ENCODE data around the gene IPPK.

Gene IPPK

DNA sequence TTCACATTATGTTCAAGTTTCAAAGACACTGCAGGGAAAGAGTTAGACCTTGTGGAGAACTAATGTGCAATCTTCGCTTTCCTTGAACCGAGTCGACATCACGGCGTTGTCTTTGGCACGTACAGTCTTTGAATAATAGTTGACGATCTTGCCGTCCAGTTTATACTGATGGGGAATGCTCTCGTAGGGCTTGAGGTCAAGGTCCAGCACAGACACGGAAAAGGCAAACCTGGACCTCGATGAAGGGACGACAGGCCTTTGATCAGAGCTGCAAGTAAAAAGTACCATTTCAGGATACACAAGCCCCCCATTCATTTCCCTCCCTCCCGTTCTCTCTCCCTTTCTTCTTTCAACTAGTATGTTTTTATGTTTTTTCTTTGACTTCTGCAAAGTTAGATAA is 54.1 kb downstream of the IPPK start:
- no peak for DNase-seq (ENCODE audit: low read depth in 2 of 2)

DNA sequence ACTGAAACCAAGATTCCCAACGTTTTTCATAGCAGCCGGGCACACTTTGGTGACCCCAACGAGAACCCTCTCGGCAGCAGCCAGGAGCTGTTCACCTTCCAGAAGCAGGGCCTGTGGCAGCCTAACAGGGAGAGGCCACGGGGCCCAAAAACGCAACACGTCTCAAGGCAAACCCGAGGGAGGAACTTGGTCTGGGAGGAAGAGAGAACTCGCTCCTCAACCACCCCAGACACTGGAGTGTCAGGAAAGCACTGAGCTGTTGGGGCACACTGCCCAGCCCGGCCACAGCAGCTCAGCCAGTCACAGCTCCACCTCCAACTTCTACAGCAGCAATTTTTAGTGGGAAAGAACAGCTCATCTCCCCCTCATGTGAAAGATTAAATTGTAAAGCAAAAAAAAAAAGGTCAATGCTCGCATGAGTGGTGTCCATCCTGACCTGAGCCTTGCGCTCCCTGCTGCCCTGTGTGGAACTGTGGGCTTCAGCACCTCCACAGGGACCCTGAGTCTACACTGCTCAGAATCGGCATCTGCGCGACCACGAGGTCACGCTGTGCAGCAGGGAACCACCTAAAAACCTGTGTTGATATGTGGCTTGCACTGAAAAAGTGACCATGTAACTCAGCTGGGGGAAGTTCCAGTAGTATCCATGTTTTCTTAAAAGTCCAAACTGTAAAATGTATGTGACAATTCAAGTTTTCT is 55.0 kb downstream of the IPPK start:
- no peak for DNase-seq (ENCODE audit: low read depth in 2 of 2)

DNA sequence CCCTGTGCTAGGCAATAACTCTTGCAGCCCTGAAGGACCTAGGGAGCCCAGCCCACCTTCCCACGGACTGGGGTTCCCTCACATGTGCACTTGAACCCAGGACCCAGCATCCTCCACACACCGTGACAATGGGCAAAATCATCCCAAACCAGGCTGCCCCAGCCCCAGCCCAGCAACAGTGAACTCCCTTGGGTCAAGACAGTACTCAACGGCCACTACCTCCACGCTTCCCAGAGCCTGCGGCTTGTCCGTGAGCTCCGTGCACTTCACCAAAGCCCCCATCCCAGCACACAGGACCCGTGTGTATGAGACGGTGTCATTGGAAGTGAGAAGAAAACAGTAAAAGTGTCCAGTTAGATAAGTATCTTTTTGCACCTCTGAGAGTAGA is 55.8 kb downstream of the IPPK start:
- DNase-seq (ENCODE audit: low read depth in 2 of 2): no peak

DNA sequence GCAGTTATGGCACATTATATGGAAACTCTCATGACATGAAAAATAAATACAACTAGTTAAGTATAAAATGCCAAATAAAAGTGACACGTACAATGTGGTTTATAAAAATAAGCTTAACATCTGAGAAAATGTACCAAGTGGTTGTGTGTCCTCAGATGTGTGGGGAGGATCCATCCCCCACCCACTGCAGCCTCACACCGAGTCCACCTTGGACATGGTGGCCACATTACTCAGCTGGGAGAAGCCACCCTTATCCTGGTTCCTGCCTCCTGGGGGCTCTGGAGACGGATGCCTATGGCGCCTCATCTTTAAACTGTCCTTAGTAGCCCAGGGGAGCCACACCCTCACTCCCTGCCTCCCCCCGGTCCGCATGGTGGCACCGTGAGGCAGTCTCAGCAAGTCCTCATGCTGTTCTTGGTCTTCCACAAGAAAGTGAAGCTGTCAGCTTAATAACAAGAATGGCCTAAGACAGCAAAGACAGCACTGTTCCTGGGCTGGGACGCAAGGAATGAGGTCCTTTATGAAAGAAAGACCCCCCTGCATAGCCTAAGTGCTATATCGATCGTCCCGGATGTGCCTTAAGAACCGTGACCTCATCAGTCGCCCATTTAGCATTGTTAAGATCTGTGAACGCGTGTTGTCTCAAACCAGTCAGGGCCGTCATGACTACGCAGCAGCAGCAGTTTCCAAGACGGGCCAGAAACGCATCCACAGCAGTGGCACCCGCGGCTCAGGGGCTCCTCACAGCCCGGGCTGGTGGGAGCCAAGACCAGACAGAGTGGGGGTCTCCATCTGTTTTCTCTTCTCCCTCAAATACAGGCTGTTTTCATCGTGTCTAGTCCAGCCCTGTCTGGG is 56.4 kb downstream of the IPPK start:
- no peak for DNase-seq (ENCODE audit: low read depth in 2 of 2)

DNA sequence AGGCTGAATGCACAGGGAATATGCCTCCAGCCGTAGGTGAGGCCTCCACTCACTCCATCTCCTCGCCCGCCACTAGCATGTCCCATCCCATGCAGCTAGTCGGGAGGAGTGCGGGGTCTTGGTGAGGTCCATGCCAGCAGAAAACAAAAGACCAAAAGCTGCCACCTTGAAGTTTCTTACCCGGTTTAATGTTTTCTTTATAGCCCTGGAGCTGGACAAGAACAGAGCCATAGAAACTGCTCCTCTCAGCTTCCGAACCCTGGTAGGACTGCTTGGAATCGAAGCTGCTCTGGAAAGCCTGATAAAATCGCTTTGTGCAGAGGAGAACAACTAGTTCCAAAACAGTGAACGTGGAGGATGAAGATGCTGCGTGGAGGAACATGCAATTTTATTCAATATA is 57.1 kb downstream of the IPPK start:
- DNase-seq (ENCODE audit: low read depth in 2 of 2): no peak

DNA sequence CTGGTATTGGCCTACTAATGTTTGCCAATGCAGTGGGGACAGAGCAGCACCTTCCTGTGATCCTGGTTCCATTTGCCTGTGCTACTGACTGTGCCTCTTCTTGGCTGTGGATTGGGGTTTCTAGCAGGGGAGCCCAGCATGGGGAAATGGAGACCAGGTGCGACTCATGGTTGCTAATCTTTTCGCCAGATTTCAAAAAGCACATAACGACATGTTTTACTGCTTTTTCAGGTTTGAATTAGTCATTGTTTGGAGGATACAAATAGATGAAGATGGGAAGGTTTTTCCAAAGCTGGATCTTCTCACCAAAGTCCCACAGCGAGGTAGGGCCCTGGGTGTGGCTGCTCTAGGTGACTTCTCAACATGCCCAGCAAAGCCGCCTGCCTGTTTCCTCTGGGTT is 57.6 kb downstream of the IPPK start:
- DNase-seq (ENCODE audit: low read depth in 2 of 2): no peak

DNA sequence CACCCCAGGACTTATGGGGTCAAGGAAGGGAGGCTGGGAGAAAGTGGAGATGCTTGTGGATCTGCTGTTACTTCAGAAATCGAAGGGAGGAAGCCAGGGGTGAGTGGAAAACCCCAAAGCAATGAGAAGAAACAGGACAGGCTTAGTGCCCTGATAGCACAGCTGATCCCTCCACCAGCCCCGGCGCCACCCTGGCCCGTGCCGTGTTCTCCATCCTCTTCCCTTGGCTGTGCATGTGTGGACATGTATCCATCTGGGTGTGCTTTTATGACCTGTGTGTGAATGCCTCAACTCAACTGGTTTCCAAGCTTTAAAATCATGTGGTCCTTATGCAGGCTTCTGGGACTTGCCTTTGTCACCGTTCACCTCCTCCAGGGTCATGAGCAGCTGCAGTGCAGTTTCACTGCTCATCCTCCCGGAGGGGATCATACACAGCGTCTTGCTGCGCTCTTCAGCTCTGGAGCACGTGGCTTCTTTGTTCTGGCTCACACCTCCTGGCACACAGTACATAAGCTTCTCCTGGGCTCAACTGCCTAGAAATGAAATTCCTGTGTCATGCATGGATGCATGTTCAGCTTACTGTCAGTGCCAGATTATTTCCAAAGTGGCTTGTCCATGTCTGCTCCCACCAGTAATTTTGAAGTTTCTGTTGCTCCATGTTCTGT is 58.2 kb downstream of the IPPK start:
- no peak for DNase-seq (ENCODE audit: low read depth in 2 of 2)

DNA sequence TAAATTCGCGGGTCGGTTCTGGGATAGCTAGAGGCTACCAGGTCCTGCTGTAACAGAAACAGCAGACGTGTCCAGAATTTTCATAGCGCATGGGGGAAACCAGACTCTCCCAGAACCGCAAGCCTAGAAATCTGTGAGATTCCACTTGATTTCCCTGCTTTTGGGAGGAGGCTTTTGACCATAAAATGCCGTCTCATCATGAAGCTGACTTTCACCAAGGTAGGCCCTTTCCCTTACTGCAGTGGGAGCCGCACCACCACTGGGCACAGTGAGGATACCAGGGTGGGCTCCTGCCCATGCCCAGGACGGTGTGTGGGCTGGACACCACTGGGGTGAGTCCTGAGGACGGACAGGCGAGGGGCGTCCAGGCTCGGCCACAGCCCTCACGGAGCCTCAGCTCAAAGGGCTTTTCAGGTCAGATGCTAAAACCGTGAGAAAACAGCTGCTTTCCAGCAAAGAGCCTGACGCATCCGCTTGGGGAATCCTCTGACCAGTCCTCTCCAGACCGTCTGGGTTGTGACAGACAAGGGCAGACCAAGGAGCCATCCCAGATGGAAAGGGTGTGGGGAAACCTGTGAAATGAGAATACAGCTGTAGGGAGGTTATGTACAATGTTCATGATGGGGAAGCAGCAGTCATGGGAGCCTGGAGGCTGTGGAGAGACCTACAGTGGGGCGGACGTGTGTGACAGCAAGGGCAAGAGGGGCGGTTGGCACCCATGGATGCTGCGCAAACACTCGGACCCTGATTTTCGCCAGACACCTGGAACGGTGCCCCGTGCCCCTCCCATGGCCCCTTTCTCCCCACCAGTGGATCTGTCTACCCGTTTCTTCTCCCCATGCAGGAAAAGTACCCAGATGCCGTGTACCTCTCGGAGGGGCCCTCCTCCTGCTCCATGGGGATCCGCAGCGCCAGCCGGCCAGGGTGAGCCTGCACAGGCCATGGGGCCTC is 59.2 kb downstream of the IPPK start:
- no peak for DNase-seq (ENCODE audit: low read depth in 2 of 2)

DNA sequence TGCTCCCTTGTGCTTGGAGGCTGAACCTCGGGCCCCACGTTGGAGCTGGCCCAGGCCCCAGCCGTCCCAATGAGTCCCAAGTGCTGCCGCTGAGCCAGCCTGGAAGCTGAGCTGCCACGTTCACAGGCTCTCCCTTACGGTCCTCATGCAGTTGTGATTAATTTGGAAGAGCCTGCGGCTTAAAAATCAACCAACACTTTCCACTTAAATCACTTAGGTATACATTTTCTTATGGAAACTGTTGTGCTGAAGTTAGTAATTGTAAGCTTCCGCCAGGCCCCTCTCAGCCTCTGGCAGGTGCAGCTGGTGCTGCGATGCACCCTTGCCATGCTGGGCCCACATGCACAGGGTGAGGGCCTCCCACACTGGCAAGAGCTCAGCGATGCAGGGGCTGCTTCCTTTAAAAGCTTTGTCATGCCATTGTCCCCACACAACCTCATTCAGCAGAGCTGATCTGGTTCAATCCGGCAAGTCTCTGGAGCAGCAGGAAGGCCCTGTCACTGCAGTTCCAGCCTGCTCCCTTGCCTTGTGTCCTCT is 61.0 kb downstream of the IPPK start:
- no peak for DNase-seq (ENCODE audit: low read depth in 2 of 2)

DNA sequence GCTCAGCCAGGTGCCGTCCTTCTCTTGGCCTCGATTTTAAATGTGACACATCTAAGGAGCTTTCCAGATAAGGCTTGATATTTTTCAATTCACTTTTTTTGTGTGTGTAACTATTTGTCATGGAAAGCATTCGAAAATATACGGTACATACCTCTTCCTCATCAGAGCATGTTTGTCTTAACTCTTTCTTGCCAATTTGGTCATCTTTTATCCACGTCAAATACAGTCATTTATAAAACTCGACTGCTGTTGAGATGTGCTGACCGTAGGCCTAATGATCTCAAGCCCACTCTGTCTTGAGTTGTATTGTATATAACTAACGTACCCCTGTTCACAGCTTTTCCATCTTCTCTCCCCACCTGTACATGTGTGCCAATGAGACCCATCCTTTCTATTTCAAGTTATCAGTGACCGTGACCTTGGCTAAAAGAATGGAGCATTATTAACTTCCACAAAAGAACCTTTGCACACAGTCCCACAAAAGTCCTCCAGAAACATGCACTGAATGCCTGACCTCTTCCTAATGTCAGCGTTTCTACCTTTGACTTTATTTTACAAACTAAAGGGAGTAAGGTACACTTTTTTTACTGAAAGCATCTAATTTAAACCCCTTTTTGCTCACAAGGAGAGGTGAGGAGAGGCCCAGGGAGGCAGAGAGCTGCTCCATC is 61.6 kb downstream of the IPPK start:
- no peak for DNase-seq (ENCODE audit: low read depth in 2 of 2)

DNA sequence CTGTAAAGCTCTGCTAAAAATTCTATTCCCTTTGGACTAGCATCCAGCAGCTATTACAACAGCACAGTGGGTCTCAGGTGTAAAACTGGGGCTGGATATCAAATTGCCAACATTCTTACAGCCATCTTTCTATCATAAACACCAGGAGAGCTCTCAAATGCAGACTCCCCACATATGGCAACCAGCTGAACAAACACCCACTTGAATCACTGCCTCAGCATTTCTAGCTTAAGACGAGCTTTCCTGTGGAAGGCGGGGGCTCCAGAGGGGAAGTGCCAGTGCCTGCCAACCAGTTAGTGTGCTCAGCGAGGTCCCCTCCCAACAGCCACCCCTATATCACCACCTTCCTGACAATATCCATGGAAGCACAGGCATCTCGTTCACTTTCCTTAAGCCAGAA is 62.2 kb downstream of the IPPK start:
- no peak for DNase-seq (ENCODE audit: low read depth in 2 of 2)

DNA sequence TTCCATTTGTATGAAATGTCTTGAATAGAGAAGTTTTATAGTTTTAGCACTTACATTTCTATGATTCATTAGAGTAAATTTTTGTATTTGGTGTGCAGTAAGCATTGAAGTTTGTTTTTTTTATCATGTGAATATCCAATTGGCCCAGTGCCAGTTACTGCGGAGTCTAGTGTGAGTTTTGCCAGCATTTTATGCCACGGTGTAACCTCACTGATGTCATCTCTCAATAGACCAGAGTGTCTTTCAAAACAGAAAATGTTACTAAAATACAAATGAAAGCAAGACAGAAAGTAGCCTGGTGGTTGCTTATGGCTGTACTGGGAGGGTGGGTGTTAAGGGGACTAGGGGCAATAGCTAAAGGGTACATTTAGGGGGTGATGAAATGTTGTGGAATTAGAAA is 62.8 kb downstream of the IPPK start:
- DNase-seq (ENCODE audit: low read depth in 2 of 2): no peak

DNA sequence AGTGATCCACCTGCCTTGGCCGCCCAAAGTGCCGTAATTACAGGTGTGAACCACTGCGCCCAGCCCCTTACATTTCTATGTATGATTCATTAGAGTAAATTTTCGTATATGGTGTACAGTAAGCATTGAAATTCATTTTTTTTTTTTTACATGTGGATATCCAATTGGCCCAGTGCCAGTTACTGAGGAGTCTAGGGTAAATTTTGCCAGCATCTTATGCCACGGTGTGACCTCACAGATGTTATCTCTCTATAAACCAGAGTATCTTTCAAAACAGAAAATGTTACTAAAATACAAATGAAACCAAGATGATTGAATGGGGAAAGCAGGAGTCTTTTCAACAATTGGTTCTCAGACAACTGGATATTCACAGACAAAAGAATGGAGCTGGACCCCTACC is 64.7 kb downstream of the IPPK start:
- DNase-seq (ENCODE audit: low read depth in 2 of 2): no peak

DNA sequence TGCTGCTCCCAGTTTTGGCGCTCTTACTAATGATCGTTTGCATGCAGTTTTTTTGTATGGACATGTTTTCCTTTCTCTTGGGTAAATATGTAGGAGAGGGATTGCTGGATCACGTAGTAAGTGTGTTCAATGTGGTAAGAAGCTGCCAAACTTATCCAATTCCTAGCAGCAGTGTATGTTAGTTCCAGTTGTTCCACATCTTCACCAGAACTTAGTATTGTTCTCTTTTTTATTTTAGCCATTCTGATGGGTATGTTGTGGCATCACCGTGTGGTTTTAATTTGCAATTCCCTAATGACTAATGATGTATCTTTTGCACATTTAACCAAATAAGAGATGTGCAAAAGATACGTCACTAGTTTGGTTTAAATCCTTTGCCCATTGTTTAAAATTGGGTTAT is 65.9 kb downstream of the IPPK start:
- no peak for DNase-seq (ENCODE audit: low read depth in 2 of 2)

DNA sequence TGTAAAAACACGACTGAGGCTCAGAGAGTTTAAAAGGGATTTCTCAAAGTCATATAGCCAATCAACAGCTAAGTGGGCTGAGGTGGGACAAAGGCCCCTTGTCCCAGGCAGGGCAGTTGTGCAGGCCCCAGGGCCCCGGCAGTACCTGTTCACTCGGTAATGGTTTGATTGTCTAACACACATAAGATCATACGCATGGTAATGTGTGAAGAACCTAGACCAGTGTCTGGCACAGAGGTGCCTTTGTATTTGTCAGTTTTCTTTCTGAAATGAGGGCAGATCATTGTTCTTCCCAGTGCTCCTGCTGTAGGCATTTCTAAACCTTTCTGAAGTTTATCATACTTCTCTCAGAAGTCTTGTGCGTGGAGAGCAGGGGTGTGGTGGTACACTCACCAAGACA is 66.8 kb downstream of the IPPK start:
- no peak for DNase-seq (ENCODE audit: low read depth in 2 of 2)

DNA sequence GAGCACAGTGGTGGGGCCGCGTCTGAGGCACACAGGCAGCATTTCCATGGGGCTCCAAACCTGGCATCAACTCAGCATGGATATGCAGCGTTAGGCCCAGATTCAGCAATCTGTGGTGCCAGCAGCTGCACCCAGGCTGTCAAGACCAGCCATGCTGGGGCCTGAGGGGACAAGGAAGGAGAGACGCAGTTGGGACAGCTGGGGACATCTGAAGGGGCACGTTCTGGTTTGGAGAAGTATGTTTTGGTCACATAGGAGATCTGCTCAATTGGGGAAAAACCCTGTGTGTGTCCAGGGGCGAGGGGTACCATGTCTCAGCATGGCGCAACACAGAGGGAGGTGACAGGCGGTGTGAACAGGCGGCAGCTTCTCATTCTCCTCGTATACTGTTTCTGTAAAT is 67.5 kb downstream of the IPPK start:
- no peak for DNase-seq (ENCODE audit: low read depth in 2 of 2)

DNA sequence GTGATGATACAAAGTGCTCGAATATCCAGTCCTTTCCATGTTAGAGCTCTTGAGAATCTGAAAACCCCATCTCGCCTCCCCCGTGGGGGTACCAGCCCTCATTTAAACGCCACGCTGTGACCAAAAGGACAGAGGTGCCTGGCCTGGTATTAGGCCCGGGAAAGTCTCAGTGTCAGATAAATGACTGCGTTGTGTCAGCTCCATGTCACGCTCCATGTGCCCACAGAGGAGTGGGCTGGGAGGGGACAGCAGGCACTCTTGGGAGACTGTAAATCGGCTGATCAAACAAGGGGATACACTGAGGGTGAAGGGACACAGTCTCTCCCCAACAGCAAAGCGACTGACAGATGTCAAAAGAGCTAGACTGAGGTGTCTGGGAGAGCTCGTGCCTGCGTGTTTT is 68.5 kb downstream of the IPPK start:
- no peak for DNase-seq (ENCODE audit: low read depth in 2 of 2)

DNA sequence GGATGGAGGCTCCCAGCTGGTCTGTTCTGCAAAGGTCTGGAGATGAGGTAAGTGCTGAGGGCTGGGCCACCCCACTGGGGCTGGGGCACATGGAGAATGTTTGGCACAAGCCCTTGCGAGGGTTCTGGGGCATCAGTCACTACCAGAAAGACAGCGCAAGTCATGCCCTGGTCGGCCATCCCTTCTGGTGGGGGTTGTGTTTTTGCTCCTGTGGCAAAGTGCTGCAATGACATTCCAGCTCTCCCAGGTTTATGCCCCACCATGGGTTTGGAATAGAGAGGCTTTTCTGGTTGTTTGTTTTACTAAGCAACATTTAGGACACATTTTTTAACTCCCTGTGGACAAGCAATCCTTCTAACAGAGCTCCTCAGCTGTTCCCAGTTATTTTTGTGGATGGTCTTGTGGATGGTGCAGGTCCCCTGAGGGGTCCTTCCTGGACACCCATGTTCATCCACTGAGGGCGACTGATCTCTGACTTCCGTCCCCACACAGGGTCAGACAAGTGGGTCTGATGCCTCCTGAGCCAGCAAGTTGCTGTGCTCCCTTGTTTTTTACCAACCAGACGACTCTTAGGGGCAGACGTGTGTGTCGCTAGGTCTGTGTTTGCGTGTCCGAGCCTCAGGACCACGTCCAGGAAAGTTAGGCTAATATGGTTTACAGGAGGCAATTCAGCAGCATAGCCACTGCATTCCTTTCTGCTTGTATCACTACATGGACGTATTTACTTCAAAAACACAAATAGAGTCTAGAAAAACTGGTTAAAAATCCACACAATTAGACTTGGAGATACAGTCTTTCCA is 69.3 kb downstream of the IPPK start:
- no peak for DNase-seq (ENCODE audit: low read depth in 2 of 2)

DNA sequence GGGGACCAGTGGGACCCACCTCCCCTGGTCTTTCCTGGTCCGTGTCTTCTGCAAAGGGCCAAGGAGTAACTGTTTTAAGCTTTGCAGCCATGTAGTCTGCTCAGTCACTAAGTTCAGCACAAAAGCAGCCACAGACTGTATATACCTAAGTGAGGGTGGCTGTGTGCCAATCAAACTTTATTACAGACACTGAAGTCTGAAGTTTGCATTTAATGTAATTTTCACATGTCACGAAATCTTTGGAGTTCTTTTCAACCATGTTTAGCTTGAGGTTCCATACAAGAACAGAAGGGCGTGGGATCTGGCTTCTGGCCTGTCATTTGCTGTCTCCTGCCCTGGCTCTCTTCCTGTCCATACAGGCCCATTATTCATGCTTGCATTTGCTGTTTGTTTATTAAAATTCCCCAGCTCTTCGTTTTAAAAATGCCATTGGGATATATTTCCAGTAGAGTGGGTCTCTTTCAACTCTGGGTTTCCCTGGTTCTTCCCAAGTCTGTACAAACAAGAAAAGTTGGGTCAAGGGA is 69.9 kb downstream of the IPPK start:
- no peak for DNase-seq (ENCODE audit: low read depth in 2 of 2)

DNA sequence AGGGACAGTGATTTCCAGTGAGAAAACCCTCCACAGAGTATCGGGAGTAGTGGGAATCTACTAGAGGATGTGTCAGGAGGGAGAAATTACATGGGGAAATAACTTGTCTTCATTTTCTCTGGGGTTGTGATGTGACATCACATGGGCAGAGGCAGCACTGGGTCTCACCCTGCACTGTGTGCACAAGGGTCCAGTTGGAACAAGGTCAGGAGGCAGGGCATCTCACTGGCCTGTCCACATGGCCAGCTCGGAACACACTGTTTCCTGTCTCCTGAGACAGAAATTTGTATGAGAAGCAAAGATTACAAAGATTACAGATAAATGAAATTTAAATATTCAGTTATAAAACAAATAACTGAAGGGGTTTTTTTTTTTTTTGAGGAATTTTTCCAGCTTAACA is 71.5 kb downstream of the IPPK start:
- no peak for DNase-seq (ENCODE audit: low read depth in 2 of 2)

Data from stimulated activated CD4-positive, alpha-beta T cell treated with anti-CD3 and anti-CD28 coated beads, Interleukin-15, amount 100 ng/mL, for 48 hours (primary cell).